Stimulated activated CD8-positive, alpha-beta memory T cell treated with anti-CD3 and anti-CD28 coated beads, Interleukin-4, amount 100 ng/mL, for 24 hours (primary cell): ENCODE results near the gene OR56A3.

Experiments used
- DNase-seq: peaks from one replicate; pipeline ENCODE4 v3.0.0-alpha.2; 2020; ENCODE audit warnings: low read depth

Gene OR56A3

DNA sequence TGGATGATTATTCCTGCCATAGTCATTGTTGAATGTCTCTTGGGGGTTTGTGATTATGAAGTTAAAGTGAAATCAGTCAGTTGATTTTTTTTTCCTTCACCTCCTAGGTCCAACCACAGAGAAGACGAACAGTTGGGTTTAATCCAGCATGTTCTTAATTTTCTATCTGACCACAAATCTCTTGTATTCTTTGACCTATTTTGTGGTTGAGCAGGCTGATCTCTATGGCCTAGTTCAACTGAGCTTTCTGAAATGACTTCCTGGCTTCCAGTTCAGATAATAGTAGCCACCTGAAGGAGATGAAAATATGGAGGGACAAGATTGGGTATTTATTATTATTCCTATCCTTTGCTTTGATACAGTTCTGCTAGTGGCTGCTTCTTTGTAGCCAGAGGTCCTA lies 31.5 kb downstream of the OR56A3 start:
- no peak for DNase-seq

GRCh38 chr11:5983443-5983842 lies 41.4 kb downstream of the OR56A3 start:
- DNase-seq: no peak

GRCh38 chr11:5986885-5987284 lies 44.8 kb downstream of the OR56A3 start, which contains the start of gene OR52L1:
Gene OR52L1 (minus strand): TSS chr11:5986985. CDS start chr11:5986930, 55 bp downstream.
- DNase-seq: no peak

DNA sequence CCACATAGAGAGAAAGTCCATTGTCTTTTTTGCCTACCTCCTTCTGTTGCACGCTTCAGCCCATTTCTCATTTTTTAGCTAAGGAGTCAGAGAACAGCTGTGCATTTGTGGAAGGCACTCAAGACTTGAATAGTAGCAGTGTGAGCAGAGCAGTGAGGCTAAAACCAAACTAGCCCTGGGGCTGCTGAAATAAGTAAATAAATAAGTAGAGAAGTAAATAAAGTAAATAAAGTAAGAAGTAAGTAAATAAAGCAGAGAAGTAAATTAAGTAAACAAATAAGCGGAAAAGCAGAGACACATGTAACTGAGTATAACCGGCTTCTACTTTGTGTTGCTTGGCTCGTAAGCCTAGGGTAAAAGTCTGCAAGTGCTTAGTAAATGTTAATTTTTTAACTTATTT lies 47.2 kb downstream of the OR56A3 start:
- no peak for DNase-seq

- no peak for DNase-seq
Measured at GRCh38 chr11:5992150-5992549, 50.1 kb downstream of the OR56A3 start.

GRCh38 chr11:5992604-5993251 lies 50.7 kb downstream of the OR56A3 start:
- DNase-seq: no peak

DNA sequence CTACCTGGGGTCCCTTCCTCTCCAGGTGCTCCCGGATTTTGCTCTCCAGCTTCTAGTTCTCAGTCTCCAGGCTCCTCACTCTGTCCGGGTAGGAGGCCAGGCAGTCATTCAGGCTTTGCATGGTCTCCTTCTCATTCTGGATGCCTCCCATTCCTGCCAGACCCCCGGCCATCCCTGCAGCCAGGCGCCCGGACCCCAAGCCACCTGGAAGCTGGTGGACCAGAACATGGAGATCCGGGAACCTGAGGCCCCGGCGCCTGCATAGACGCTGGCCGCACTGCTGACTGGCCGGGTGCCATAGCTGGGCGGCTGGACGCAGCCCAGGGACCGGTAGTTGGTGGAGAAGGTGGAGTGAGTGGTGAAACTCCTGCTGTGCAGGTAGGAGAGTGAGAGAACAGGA lies 52.7 kb downstream of the OR56A3 start:
- DNase-seq: no peak
